Lower leg skin (tissue), 4 donors: ENCODE data around the gene STK11IP. TPM values are rescaled to one million over a fixed set of nuclear protein-coding genes. Genes with fewer than 3 reads are reported as not detected.

Experiments
- DNase-seq, 2 donors: peaks; one replicate each; pipeline ENCODE4 v3.0.0-alpha.2; 2019; ENCODE audit warnings: low spot score in 2 of 2
- H3K4me3 ChIP-seq: fragments of 200-600 bp; sonication (generic); 2 replicates; pipeline ENCODE4 v1.5.1; 2017; ENCODE audit warnings: mild to moderate bottlenecking, low read depth; ENCODE audit not compliant: poor library complexity, severe bottlenecking
- CTCF ChIP-seq, 3 donors: fragments of 450-650 bp; IDR thresholded peaks; one replicate each; pipeline ENCODE4 v1.5.1; 2016; ENCODE audit warnings: antibody characterized with exemption in 3 of 3, mild to moderate bottlenecking in 3 of 3, moderate library complexity in 2 of 3
- POLR2A ChIP-seq, 2 donors: fragments of 450-650 bp; IDR thresholded peaks; one replicate each; pipeline ENCODE4 v1.6.1; 2016 to 2017; ENCODE audit warnings: antibody characterized with exemption in 2 of 2, mild to moderate bottlenecking in 1 of 2, moderate library complexity in 1 of 2
- WGBS, 2 donors: methylation state at CpG; one replicate each; pipeline ENCODE4 v1.1.5; 2018; 5-methylcytosine and 5-hydroxymethylcytosine counted together
- intact Hi-C: fragments of 100-400 bp; cut with DNase I; formaldehyde crosslinking; loops from one replicate; pipeline ENCODE4 v1.15.0; 2023; ENCODE audit warnings: low total_unique reads
- total RNA-seq, 4 donors: library from RNA; depleted of rRNA; stranded (reverse); fragments of >200 nt; gene quantifications; one replicate each; pipeline ENCODE4 v1.1.0, GENCODE V29; 2016

The STK11IP gene
- total RNA-seq, 4 donors from 2014 or later: 13.3 to 37.8 (median 18.9) TPM

GRCh38 chr2:219613461-219614070, 15.9 kb downstream of the STK11IP start:
- no peak for DNase-seq
- 96 to 99% methylated on average over 9 of the region's 11 CpGs for WGBS, 2 donors
- no peak for TF ChIP-seq POLR2A (IDR thresholded peaks at IDR 0.05)
- no peak for TF ChIP-seq CTCF (IDR thresholded peaks at IDR 0.05)

GRCh38 chr2:219614076-219614860, 16.6 kb downstream of the STK11IP start:
- 70 to 72% methylated on average over 11 of the region's 11 CpGs for WGBS, 2 donors
- DNase-seq: no peak
- TF ChIP-seq CTCF (IDR thresholded peaks at IDR 0.05): no peak
- intact Hi-C loops: no loop called here
- H3K4me3 ChIP-seq: no peak overlapping the region

More at GRCh38 chr2:219613461-219614070, 15.9 kb downstream of the STK11IP start:
- intact Hi-C loops: no loop called here
- no peak overlapping the region for H3K4me3 ChIP-seq

GRCh38 chr2:219615036-219615435, 17.4 kb downstream of the STK11IP start:
- TF ChIP-seq POLR2A (IDR thresholded peaks at IDR 0.05) (no peak), CTCF (IDR thresholded peaks at IDR 0.05) (no peak)
- intact Hi-C loops: no loop called here
- H3K4me3 ChIP-seq: no peak overlapping the region
- no peak for DNase-seq
- WGBS, 2 donors: 87 to 93% methylated on average over 11 of the region's 11 CpGs

- H3K4me3 ChIP-seq: no peak overlapping the region
- no peak for DNase-seq
- intact Hi-C loops: no loop called here
- WGBS, 2 donors: 83 to 90% methylated on average over 11 to 12 of the region's 12 CpGs
- no peak for TF ChIP-seq CTCF (IDR thresholded peaks at IDR 0.05)
- no peak for TF ChIP-seq POLR2A (IDR thresholded peaks at IDR 0.05)
Observed at GRCh38 chr2:219615894-219616293, 18.2 kb downstream of the STK11IP start.

- H3K4me3 ChIP-seq: no peak overlapping the region
- TF ChIP-seq POLR2A (IDR thresholded peaks at IDR 0.05): no peak
- no peak for TF ChIP-seq CTCF (IDR thresholded peaks at IDR 0.05)
- intact Hi-C loops: no loop called here
- WGBS, 2 donors: 88 to 92% methylated on average over 4 of the region's 4 CpGs
- DNase-seq: no peak
Observed at GRCh38 chr2:219616550-219616949, 18.9 kb downstream of the STK11IP start.
